Fibroblast of the conjunctiva (primary cell): ENCODE measurements around the gene FIGNL1.

Source experiments
- DNase-seq: peaks from one replicate; pipeline ENCODE4 v3.0.0-alpha.2; 2010; ENCODE audit warnings: low read depth

Gene FIGNL1

GRCh38 chr7:50397320-50397970 lies 52.7 kb downstream of the FIGNL1 start:
- no peak for DNase-seq

GRCh38 chr7:50396856-50397255 lies 53.3 kb downstream of the FIGNL1 start:
- no peak for DNase-seq

GRCh38 chr7:50394315-50394714 lies 55.8 kb downstream of the FIGNL1 start:
- no peak for DNase-seq
